GM21360 (cell line): ENCODE measurements around the gene JAM3.

ENCODE experiments used
- ATAC-seq: cut with Tn5 transposase; IDR thresholded peaks from one replicate; pipeline ENCODE4 v1.9.1; 2021; ENCODE audit warnings: mild to moderate bottlenecking, moderate library complexity; ENCODE audit not compliant: unreplicated experiment

The JAM3 gene

DNA sequence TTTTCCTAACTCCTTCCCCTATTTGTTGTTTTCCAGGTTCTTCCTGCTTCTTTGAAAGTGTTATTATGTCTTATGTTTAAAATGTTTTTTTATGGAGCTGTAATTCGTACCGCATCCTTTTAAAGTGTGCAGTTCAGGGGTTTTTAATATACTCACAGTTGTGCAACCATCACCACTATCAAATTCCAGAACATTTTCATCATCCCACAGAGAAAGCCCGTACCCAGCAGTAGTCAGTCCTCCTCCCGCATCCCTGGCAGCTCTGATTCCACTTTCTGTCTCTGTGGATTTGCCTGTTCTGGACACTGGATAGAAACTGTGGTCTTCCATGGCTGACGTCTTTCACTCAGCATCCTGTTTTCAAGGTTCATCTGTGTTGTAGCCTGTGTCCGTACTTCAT is 73.7 kb downstream of the JAM3 start:
- no peak for ATAC-seq

DNA sequence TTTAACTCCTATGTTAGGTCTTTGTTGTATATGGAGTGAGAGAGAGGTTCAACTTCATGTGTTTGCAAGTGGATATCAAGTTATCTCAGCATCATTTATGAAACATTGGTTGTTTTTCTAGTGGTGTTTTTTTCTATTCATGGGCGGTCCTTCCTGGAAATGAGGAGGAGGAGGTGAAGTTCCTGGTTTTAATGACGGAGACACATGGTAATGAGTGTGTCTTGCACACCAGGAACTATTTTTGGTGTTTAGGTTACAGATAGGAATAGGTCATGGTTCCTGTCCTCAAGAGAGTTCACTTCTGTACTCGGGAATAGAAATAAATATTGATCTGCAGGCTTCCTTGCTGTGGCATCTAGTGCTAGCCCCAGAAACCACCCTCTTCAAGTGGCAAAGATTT is 74.9 kb downstream of the JAM3 start:
- no peak for ATAC-seq

DNA sequence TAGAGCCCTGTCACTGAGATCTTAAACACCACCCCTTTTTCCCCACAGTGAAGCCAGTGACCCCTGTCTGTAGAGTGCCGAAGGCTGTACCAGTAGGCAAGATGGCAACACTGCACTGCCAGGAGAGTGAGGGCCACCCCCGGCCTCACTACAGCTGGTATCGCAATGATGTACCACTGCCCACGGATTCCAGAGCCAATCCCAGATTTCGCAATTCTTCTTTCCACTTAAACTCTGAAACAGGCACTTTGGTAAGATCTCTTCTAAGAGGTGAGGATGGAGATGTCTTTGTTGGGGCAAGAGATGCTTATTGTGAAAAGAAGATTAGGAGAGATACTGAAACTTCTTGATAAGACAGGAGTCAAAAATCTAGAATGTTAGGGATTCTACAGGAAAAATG is 75.9 kb downstream of the JAM3 start:
- no peak for ATAC-seq

DNA sequence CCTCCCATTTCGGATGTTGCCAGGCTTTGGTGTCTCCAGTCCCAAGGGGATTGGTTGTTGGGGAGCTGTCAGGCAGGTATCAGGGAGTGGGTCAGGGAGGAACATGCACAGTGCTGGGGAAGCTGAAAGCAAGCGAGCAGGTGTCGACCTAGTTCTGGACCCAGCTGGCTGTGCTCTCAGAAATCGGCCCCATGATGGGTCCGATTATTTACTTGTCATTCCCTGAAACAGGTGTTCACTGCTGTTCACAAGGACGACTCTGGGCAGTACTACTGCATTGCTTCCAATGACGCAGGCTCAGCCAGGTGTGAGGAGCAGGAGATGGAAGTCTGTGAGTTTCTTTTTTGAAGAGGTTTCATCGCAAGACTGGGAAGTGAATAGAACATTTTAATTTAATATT is 76.8 kb downstream of the JAM3 start:
- no peak for ATAC-seq

DNA sequence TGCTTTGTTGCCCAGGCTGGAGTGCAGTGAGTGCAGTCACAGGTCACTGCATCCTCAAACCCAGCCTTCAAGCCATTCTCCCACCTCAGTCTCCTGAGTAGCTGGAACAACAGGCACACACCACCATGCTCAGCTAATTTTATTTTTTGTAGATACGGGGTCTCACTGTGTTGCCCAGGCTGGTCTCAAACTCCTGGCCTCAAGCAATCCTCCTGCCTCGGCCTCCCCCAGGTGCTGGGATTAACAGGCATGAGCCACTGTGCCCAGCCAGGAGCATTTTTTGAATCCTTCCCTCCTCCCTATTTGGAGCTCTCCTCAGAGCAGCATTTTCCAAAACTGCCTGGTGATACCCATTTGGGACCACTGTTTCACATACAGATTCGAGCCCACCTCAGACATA is 77.7 kb downstream of the JAM3 start:
- no peak for ATAC-seq

DNA sequence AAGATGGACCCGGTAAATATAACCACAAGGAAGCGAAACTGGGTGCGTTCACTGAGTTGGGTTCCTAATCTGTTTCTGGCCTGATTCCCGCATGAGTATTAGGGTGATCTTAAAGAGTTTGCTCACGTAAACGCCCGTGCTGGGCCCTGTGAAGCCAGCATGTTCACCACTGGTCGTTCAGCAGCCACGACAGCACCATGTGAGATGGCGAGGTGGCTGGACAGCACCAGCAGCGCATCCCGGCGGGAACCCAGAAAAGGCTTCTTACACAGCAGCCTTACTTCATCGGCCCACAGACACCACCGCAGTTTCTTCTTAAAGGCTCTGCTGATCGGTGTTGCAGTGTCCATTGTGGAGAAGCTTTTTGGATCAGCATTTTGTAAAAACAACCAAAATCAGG is 80.5 kb downstream of the JAM3 start:
- ATAC-seq = no peak

DNA sequence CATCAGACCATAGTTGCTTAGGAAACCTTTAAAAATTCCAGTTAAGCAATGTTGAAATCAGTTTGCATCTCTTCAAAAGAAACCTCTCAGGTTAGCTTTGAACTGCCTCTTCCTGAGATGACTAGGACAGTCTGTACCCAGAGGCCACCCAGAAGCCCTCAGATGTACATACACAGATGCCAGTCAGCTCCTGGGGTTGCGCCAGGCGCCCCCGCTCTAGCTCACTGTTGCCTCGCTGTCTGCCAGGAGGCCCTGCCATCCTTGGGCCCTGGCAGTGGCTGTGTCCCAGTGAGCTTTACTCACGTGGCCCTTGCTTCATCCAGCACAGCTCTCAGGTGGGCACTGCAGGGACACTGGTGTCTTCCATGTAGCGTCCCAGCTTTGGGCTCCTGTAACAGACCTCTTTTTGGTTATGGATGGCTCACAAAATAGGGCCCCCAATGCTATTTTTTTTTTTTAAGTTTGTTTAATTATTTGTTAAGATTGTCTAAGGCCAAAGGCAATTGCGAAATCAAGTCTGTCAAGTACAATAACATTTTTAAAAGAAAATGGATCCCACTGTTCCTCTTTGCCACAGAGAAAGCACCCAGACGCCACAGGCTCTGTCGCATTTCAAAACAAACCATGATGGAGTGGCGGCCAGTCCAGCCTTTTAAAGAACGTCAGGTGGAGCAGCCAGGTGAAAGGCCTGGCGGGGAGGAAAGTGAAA is 81.5 kb downstream of the JAM3 start:
- ATAC-seq = no peak

DNA sequence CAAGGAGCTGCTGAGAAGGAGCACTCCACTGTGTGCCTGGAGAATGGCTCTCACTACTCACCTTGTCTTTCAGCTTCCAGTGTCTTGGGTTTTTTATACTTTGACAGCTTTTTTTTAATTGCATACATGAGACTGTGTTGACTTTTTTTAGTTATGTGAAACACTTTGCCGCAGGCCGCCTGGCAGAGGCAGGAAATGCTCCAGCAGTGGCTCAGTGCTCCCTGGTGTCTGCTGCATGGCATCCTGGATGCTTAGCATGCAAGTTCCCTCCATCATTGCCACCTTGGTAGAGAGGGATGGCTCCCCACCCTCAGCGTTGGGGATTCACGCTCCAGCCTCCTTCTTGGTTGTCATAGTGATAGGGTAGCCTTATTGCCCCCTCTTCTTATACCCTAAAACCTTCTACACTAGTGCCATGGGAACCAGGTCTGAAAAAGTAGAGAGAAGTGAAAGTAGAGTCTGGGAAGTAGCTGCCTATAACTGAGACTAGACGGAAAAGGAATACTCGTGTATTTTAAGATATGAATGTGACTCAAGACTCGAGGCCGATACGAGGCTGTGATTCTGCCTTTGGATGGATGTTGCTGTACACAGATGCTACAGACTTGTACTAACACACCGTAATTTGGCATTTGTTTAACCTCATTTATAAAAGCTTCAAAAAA is 82.3 kb downstream of the JAM3 start:
- no peak for ATAC-seq

DNA sequence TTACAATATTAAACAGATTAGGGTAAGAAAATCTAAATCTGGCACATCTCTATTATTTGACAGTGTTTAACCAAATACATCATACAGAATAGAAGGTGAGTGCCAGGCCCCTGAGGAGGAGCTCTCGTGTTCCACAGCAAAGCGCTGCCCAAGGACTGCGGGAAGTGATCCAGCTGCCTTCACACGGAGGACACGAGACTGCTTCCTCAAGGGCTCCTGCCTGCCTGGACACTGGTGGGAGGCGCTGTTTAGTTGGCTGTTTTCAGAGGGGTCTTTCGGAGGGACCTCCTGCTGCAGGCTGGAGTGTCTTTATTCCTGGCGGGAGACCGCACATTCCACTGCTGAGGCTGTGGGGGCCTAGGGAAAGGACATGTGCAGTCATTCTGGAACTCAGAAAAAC is 83.8 kb downstream of the JAM3 start:
- ATAC-seq = no peak

DNA sequence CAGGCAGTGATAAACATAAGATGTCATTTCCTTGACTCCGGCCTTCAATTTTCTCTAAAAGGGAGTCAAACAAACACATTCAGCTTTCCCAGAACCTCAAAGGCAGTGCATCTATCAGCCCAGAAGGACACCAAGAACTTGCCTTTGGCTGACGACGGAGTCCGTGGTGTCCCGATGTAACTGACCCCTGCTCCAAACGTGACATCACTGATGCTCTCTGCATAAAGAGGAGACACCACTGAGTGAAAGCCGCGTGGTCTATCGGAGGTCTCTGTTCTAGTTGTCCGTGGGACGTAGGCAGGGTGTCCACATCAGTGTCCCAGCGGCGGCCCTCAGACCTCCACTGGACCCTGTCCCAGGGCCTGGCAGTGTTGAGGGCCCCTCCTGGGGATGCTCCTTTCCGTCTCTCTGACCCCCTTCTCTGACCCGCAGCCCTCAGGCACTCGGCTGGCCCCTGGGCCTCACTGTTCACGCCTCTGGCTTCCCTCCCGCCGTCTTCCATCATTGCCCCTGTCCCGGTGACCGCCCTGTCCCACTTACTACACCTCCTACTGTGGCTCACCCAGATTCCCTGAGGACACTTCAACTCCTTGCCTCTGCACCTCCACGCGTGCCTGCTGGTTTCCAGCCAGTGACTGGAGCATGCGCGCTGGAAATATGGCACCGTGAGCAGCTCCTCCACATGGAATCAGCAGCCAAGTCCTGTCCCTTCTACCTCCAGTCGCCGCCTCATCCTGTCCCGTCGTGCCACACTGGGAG is 84.5 kb downstream of the JAM3 start:
- ATAC-seq = no peak

DNA sequence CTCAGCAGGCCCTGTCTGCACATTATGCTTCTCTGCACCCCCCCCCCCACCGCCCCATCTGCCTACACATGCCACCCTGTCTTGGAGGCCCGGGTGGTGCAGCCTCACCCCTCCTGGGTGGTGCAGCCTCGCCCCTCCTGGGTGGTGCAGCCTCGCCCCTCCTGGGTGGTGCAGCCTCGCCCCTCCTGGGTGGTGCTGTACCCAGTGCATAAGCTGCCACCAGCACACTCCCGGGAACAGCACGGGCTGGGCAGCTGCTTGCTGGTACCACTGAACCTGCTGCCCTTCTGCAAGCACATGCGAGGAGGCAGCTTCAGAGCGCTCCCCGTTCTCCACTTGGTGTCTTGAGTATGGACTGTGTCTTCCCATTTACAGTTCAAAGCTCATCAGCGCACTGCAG is 85.6 kb downstream of the JAM3 start:
- no peak for ATAC-seq

DNA sequence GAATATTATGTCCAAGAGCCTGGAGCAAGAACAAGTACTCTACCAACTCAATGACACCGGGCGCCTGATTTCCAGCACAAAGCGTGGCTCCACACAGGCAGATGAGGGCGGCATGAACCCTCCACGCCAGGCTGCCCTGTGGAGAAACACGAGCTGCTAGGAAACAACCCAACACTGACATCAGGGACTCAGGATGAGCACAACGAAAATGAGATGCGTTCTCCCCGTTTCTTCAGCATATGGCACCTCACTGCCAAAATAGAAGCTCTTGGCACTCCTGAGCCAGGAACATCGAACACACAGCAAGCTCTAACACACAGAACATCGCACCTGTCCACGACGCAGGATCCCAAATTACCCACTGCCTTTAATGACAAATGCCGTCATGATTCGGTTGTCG is 86.6 kb downstream of the JAM3 start:
- ATAC-seq = no peak

DNA sequence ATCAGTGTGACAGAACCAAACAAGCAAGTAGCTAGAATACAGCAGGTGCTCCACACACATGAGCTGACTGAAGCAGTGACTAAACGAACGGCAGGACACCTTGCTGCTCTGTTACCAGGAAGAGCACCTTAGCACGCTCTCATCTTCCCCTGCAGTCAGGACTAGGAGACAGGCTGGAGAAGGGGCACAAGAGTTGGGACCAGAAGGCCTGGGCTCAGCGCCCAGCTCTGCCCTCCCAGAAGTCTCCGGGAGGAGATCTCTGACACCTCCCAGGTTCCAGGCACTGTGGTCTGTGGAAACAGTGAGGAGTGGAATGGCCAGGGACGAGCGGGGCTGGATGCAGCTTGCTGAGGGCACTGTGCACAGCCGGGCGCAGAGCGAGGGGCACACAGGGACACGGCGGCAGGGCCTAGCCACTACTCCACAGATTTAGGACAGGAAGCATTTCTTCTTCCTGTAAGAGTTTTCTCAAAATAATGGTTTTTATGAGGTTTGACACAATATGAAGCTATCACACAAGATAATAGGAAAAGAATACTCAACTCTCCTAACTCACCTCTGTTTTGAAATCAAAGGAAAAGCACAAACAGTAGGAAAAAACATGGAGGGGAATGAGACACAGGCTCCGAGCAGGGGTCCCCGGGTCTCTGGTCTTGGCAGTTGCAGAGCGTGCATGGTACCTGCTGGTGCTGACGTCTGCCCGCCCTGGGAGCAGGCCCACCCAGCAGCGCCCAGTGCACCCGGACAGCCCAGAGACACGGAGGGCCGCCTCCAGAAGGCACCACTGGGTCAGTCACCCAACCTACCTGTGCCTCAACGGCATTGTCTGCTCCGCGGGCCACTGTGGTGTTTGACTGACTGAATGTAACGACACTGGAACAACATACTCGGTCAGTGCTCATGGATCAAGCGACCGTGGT is 87.3 kb downstream of the JAM3 start:
- ATAC-seq = no peak

DNA sequence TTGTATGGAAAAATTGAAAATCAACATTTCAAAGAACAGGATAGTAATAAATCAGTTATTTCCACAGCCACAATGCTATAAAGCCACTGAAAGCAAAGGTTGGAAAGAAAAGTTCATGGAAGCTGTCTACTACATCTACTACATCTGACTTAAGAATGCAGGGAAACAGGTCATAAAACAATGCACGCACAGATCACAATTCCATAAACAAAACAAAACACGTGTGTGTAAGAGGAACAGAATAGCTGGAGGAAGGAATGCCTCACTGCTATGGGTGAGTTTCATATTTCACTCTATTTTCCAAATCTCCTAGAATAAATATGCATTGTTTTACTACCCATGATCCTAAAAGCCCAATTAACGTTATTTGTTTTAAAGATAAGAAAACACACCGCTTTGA is 88.6 kb downstream of the JAM3 start:
- no peak for ATAC-seq

DNA sequence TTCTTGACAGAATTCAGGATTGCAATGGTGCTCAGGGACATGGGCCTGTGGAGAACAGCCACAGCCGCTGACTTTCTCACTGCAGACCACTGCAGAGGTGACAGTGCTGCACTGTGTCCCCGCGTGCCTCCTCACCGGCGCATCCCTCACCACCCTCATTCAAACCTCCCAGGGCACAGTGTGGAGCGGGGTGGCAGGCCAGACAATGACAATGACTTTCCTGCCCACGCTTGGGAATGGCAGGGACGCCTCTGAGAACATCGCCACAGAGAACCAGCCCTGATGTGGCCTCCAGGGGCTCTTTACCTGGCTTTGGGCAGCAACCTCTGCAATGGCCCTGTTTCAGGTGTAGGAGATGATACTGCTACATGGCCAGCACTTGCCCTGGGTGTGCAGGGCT is 89.2 kb downstream of the JAM3 start:
- no peak for ATAC-seq

DNA sequence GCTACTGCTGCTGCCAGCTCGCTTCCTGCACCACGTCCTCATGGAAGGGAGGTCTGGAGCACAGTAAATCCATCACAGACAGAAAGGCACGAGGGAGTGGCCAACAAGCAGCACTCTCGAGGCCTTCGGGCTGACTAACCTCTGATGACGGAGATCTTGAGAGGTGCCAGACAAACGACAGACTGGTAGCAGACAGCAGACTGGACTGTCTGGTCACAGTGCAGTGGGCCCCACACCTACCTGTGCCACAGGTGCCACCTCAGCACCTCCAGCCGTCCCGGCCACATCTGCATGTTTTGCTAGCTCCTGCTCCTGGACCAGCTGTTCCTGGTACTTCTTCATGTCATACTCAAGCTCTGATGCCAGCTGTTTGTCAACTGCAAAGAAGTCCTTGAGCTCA is 90.8 kb downstream of the JAM3 start:
- no peak for ATAC-seq

DNA sequence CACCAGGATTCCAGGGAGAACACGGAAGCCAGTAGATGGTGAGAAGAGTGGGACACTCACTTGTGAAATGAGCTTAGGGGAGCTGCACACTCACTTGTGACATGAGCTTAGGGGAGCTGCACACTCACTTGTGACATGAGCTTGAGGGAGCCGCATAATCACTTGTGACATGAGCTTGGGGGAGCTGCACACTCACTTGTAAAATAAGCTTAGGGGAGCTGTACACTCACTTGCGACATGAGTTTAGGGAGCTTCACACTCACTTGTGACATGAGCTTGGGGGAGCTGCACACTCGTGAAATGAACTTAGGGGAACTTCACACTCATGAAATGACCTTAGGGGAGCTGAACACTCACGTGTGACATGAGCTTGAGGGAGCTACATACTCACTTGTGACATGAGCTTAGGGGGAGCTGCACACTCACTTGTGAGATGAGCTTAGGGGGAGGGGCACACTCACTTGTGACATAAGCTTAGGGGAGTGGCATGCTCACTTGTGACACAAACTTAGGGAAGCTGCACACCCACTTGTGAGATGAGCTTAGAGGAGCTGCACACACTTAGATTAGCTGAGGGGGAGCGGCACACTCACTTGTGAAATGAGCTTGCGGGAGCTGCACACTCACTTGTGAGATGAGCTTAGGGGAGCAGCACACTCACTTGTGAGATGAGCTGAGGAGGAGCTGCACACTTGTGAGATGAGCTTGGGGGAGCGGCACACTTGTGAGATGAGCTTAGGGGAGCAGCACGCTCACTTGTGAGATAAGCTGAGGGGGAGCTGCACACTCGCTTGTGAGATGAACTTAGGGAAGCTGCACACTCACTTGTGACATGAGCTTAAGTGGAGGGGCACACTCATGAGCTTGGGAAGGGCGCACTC is 95.9 kb downstream of the JAM3 start:
- no peak for ATAC-seq

DNA sequence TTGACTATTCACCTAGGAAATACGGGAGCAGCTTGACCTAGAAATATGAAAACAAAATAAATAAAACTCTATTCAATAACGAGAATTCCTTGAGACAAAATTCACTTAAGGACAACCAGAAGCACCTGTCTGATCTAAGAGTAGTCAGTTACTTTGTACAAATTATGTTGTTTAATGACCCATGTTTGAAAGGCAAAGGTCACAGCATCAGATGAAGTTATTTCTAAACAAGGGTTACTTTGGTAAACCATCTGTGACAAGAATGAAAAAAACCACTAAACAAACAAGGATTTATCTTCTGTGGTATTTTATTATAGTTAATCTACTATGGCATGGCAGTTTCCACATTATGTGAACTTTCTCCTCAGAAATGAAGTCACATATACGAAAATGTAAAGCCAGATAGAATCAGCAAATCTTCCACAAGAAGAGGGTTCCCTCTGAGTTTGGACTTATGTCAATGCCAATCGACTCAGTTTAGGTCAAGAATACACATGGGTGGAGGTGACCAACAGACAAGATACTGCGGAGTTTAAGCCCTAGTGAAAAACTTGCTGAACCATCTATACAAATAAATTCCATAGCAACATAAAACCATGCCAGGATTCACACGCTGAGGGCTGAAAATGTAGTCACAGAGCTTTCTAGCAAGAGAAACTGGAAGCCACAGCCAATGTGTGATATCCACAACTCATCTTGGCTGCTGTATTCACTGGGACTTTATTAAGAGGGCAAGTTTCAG is 101.5 kb downstream of the JAM3 start:
- no peak for ATAC-seq

DNA sequence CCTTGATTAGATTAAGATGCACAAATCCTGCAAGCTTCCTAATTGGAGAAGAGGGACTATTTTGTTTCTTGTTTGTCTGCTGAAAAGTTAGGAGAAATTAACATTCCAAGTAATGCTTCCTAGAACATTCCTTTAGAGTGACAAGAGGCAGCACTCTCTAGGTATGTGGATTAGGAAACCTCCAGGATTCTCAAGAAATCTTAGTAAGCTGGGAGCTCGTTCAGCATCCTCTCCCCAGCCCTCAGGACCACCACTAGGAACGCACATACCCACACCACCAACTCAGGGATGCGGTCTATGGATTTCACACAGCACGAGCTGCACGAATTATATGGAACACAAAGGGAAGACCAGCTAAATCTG is 102.0 kb downstream of the JAM3 start:
- no peak for ATAC-seq

DNA sequence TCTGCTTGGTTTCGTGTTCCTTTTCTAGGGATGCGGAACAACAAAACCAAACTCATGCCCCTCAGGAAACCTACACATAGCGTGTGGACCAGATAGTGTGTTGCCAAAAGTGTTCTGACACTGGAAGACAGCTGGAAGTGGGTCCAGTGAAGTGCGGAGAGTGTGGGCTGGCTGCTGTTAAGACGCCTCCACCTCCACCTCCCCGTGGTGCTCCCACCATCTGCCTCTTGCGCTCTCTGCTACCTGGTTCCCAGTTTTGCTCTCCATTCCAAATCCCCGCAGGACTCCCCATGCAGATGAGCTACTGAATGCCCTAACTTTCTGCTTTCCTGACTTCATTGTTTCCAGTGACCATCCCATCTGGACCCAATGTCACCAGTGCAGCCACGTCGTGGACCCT is 103.1 kb downstream of the JAM3 start:
- no peak for ATAC-seq
